ENCODE results near the gene MED20.

MED20 gene

GRCh38 chr6:41914343-41914742, 6.6 kb downstream of the MED20 start:
- no peak for DNase-seq (ENCODE audit: low spot score)

GRCh38 chr6:41909727-41910126, 11.2 kb downstream of the MED20 start:
- DNase-seq (ENCODE audit: low spot score), result no peak

- DNase-seq (ENCODE audit: low spot score), result no peak
These were observed 18.9 kb downstream of the MED20 start for GRCh38 chr6:41901882-41902519.

GRCh38 chr6:41900861-41901260, 20.1 kb downstream of the MED20 start:
- DNase-seq (ENCODE audit: low spot score), result no peak

GRCh38 chr6:41896281-41896680, 24.7 kb downstream of the MED20 start:
- no peak for DNase-seq (ENCODE audit: low spot score)

- peak; percentile 87 for DNase-seq (ENCODE audit: low spot score)
These were observed 25.4 kb downstream of the MED20 start, which contains the start of gene USP49 for GRCh38 chr6:41895300-41896233. Gene USP49, minus strand, starts transcription at chr6:41895375. Its CDS starts 88,392 bp downstream, at chr6:41806983.

- peak; percentile 3 for DNase-seq (ENCODE audit: low spot score)
These were observed 26.3 kb downstream of the MED20 start for GRCh38 chr6:41894366-41895299.

GRCh38 chr6:41892921-41893564, 27.9 kb downstream of the MED20 start:
- DNase-seq (ENCODE audit: low spot score), result no peak

GRCh38 chr6:41887331-41887751, 33.6 kb downstream of the MED20 start:
- DNase-seq (ENCODE audit: low spot score), result no peak

- no peak for DNase-seq (ENCODE audit: low spot score)
These were observed 35.0 kb downstream of the MED20 start for GRCh38 chr6:41885930-41886329.

- DNase-seq (ENCODE audit: low spot score), result no peak
These were observed 36.0 kb downstream of the MED20 start for GRCh38 chr6:41884957-41885356.

- DNase-seq (ENCODE audit: low spot score), result no peak
These were observed 39.4 kb downstream of the MED20 start for GRCh38 chr6:41881506-41881905.

GRCh38 chr6:41878961-41879405, 42.0 kb downstream of the MED20 start:
- DNase-seq (ENCODE audit: low spot score), result no peak

GRCh38 chr6:41878246-41878645, 42.7 kb downstream of the MED20 start:
- no peak for DNase-seq (ENCODE audit: low spot score)

- DNase-seq (ENCODE audit: low spot score), result no peak
These were observed 43.8 kb downstream of the MED20 start for GRCh38 chr6:41877051-41877680.

GRCh38 chr6:41874741-41875140, 46.2 kb downstream of the MED20 start:
- no peak for DNase-seq (ENCODE audit: low spot score)

- no peak for DNase-seq (ENCODE audit: low spot score)
These were observed 48.8 kb downstream of the MED20 start for GRCh38 chr6:41872147-41872546.

GRCh38 chr6:41871691-41872090, 49.2 kb downstream of the MED20 start:
- DNase-seq (ENCODE audit: low spot score), result no peak

GRCh38 chr6:41859356-41859755, 61.6 kb downstream of the MED20 start:
- DNase-seq (ENCODE audit: low spot score), result no peak

GRCh38 chr6:41858703-41859102, 62.2 kb downstream of the MED20 start:
- no peak for DNase-seq (ENCODE audit: low spot score)

Data from putamen (tissue), 1 donor.